HG03565 (cell line): ENCODE data around the gene IL1RAPL2.
"Not testable (repeated sequence)": the region's sequence is repeated elsewhere in the genome, so short reads cannot be mapped to it uniquely, and the experiment has no call there.

Experiments
- ATAC-seq: cut with Tn5 transposase; IDR thresholded peaks from one replicate; pipeline ENCODE4 v1.9.1; 2021; ENCODE audit warnings: mild to moderate bottlenecking, moderate library complexity; ENCODE audit not compliant: unreplicated experiment

The IL1RAPL2 gene

GRCh38 chrX:105134273-105134672 lies 568.3 kb downstream of the IL1RAPL2 start:
- no peak for ATAC-seq

GRCh38 chrX:105136786-105137185 lies 570.8 kb downstream of the IL1RAPL2 start:
- ATAC-seq, result no peak

GRCh38 chrX:105150036-105150435 lies 584.0 kb downstream of the IL1RAPL2 start:
- no peak for ATAC-seq

DNA sequence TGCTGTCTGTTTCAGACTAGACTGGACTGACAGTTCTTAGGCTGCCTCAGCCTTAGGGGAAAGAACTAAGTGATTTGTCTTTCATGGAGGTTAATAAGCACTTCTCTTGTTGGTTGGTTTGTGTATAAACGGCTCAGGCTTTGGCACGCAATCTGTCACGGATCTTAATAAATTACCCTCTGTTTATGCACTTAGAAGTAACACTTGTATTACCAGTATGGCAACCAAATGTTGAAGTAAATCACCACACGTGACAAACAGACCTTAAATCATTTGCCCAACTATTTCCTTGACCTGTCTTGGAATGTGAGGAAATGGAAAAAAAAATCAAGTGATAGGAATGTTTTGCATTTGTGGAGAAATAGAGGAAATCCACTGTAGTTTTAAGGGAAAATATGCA lies 584.6 kb downstream of the IL1RAPL2 start:
- ATAC-seq, result no peak

GRCh38 chrX:105167233-105167632 lies 601.2 kb downstream of the IL1RAPL2 start:
- no peak for ATAC-seq

DNA sequence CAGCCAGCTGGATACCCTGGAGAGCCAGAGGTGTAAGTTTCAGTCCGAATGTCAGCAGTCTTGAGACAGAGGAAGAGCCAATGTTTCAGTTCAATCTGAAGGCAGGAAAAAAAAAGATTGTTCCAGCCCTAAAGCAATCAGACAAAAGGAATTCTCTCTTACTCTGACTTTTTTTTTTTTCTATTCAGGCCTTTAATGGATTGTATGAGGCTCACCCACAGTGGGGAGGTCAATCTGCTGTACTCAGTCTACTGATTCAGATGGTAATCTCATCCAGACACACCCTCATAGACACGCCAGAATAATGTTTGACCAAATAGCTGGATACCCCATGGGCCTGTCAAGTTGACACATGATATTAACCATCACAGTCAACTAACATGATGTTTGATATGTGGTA lies 602.6 kb downstream of the IL1RAPL2 start:
- no peak for ATAC-seq

DNA sequence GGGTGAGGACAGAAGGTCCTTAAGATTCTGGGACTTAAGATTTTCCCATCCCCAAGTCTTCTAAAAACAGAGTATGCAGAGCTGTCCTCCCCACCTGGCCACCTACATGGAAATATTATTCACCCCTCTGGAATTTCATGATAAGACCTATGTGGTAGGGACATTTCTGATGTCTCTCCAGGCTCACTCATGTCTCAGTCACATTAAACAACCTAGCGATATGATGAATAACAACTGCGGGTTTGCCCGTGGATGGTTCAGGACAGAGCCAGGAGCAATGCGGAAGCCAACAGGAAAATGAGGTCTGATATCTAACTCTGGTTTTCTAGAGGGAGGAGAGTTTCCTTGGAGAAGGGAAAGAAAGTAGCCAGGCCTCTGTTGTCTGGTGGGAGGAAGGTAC lies 607.1 kb downstream of the IL1RAPL2 start:
- ATAC-seq, result no peak

- no peak for ATAC-seq
Observed at GRCh38 chrX:105179644-105180043, 613.6 kb downstream of the IL1RAPL2 start.

- no peak for ATAC-seq
Observed at GRCh38 chrX:105189093-105189492, 623.1 kb downstream of the IL1RAPL2 start.

DNA sequence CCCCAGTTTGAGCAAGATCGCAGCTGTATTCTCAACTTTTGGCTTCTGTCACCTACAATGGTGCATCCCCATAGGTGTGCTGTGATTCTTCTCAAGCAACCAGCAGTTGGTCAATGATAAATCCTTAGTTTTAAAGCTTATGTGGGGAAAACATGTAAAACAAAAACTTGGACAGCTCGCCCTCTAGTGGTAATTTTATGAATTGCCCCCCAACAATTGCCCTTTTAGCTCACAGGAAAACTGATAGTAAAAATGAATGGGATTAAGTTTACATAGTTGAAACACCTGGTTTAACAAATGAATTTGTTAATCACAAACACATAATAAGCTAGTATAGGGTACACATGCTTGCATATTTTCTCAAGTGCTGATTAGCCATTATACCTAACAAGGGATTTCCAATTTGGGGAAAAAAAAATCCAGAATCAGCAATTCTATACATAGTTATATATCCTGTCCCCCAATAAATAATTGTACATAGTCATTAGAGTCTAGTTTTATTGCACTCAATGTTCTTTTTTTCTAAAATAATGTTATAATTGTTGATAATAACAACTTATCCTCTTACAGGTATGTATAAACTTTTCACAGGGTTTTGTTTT lies 624.4 kb downstream of the IL1RAPL2 start:
- ATAC-seq, result no peak

GRCh38 chrX:105191878-105192277 lies 625.9 kb downstream of the IL1RAPL2 start:
- ATAC-seq, result no peak

GRCh38 chrX:105209406-105209805 lies 643.4 kb downstream of the IL1RAPL2 start:
- ATAC-seq, result no peak

DNA sequence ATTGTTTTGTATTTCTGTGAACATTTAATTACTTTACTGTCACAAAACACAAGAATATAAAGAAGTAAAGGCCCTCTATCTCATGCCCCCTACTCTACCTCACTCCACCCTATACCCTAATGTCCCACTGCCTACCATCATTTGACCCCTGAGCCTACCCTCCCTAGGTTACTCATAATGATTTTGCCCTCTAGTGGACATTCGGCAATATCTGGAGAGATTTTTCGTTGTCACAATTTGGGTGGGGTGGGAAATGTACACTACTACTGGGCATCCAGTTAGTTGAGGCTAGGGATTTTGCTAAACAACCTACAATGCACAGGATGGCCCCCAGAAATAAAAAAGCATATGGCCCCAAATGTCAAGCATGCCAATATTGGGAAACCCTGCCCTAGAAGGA lies 644.3 kb downstream of the IL1RAPL2 start:
- no peak for ATAC-seq

GRCh38 chrX:105211066-105211575 lies 645.1 kb downstream of the IL1RAPL2 start:
- ATAC-seq, result no peak

- no peak for ATAC-seq
Observed at GRCh38 chrX:105219454-105220401, 653.7 kb downstream of the IL1RAPL2 start.

DNA sequence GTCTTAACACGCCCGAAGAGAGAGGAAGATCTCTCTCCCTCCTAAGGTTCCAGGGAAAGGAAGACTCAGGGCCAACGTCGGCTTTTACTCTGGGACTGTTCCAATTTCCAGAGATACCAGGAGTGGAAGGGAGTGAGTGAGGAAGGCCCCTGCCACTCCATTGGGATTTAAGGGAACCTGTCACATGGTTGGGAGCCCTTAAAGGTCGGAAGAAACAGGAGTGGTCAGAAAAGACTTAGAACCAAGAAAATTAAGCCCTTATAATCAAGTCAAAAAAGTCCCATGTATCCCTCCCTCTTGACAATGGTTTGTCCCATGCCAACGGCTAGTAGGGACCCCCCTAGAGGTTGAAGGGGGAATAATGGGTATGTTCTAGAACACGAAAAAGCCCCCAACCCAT lies 654.6 kb downstream of the IL1RAPL2 start, which contains the start of gene TEX13A:
Gene TEX13A (minus strand): TSS at position 59 of the 400 bp plus-strand sequence. CDS start 297 bp downstream, outside the sequence.
- no peak for ATAC-seq

- ATAC-seq, result no peak
Observed at GRCh38 chrX:105221374-105221773, 655.4 kb downstream of the IL1RAPL2 start.

- ATAC-seq, result no peak
Observed at GRCh38 chrX:105226499-105226898, 660.5 kb downstream of the IL1RAPL2 start.

DNA sequence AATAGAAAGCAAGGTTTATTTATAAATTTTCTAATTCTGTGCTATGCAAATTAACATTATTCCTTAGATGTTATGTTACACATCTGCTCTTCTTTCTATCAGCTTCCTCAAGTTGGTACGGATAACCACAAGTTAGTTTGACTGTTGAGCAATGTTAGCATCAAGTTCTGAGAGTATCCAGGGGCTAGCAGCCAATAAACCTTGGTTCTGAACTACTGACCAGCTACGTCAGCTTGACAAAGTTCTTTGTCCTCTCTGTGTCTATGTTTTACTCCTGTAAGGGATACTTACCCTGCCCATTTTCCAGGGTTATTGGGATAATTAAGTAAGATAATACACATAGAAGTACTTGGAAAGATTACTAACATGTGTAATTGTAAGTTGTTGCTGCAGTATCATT lies 662.6 kb downstream of the IL1RAPL2 start:
- no peak for ATAC-seq

DNA sequence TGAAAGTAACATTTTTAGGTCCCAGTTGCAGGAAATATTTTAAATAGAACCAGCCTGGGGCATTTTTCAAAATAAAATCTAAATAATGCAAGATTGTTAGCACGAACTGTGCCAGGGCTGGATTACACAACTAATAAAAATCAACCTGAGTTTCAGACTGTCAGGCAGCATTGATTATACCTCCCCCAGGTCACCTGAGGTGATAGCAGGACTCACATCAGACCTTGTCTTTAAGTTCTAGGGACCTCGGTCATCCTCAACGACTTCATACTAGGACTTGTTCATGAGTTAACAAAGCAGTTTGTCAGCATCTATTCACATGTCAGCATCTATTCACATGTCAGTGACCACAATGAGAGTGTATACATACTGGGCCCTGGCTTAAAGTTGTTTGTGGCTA lies 663.1 kb downstream of the IL1RAPL2 start:
- ATAC-seq, result no peak

DNA sequence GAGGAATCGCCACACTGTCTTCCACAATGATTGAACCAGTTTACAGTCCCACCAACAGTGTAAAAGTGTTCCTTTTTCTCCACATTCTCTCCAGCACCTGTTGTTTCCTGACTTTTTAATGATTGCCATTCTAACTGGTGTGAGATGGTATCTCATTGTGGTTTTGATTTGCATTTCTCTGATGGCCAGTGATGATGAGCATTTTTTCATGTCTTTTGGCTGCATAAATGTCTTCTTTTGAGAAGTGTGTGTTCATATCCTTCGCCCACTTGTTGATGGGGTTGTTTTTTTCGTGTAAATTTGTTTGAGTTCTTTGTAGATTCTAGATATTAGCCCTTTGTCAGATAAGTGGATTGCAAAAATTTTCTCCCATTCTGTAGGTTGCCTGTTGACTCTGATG lies 671.4 kb downstream of the IL1RAPL2 start:
- ATAC-seq, result not testable (repeated sequence)

DNA sequence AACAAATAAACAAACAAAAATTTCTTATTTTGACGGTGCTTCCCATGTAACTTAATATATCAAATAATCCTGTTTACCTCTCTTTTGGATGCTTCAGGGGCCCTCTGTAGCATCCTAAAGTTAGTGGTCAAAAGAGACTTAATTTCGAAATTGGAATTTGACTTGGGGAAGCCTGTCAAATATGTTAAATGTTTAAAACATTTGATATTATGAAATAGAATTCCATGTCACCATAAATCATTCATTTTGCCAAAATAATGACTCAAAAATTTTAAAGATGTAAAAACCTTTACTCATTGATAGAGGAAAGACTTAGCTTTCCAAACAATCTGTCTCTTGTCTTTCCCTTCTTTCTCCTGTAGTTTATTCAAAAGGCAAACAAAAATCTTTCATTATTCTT lies 675.1 kb downstream of the IL1RAPL2 start:
- ATAC-seq, result no peak
